GM23338 (cell line): ENCODE results near the gene PROSER2. TPM values are rescaled to one million over a fixed set of nuclear protein-coding genes. Genes with fewer than 3 reads are reported as not detected.

Experiments used
- ATAC-seq: fragments of 200-7000 bp; cut with Tn5 transposase; 3 replicates; pipeline ENCODE4 v1.9.1; 2020
- DNase-seq: peaks from one replicate; pipeline ENCODE4 v3.0.0-alpha.2; 2015; ENCODE audit warnings: low spot score
- H2AFZ ChIP-seq: fragments of 200-600 bp; sonication (generic); 2 replicates; pipeline ENCODE4 v1.8.0; 2016; ENCODE audit warnings: antibody characterized with exemption, mild to moderate bottlenecking, moderate library complexity
- H3F3A ChIP-seq: fragments of 200-600 bp; sonication (generic); replicated peaks from 2 replicates; pipeline ENCODE4 v1.8.0; 2017; ENCODE audit warnings: antibody characterized with exemption, mixed run types, low read depth
- H3K27ac ChIP-seq: fragments of 200-600 bp; sonication (generic); 2 replicates; pipeline ENCODE4 v1.6.1; 2016; ENCODE audit warnings: low read depth
- H3K27me3 ChIP-seq: fragments of 200-600 bp; sonication (generic); 2 replicates; pipeline ENCODE4 v1.8.0; 2016; ENCODE audit warnings: mild to moderate bottlenecking, mixed run types, moderate library complexity; ENCODE audit not compliant: insufficient read depth
- H3K36me3 ChIP-seq: fragments of 200-600 bp; sonication (generic); 2 replicates; pipeline ENCODE4 v1.8.0; 2016; ENCODE audit warnings: mild to moderate bottlenecking; ENCODE audit not compliant: insufficient read depth
- H3K4me1 ChIP-seq: fragments of 200-600 bp; sonication (generic); 2 replicates; pipeline ENCODE4 v1.8.0; 2016; ENCODE audit warnings: mild to moderate bottlenecking, moderate library complexity; ENCODE audit not compliant: insufficient read depth
- H3K4me2 ChIP-seq: fragments of 200-600 bp; sonication (generic); 2 replicates; pipeline ENCODE4 v1.7.1; 2017; ENCODE audit warnings: mixed run types
- H3K4me3 ChIP-seq: fragments of 200-600 bp; sonication (generic); 2 replicates; pipeline ENCODE4 v1.6.1; 2016; ENCODE audit warnings: mixed run types
- H3K79me2 ChIP-seq: fragments of 200-600 bp; sonication (generic); replicated peaks from 2 replicates; pipeline ENCODE4 v1.8.0; 2017; ENCODE audit warnings: mild to moderate bottlenecking; ENCODE audit not compliant: insufficient read depth
- H3K9me2 ChIP-seq: fragments of 200-600 bp; sonication (generic); 2 replicates; pipeline ENCODE4 v1.8.0; 2017; ENCODE audit not compliant: insufficient read depth
- H4K20me1 ChIP-seq: fragments of 200-600 bp; sonication (generic); replicated peaks from 2 replicates; pipeline ENCODE4 v1.8.0; 2017; ENCODE audit warnings: mild to moderate bottlenecking; ENCODE audit not compliant: insufficient read depth
- H3K27ac Mint-ChIP-seq: 2 replicates; pipeline ENCODE4 v1.8.0; 2020; ENCODE audit warnings: inconsistent platforms, mild to moderate bottlenecking, moderate library complexity, mixed read lengths
- H3K27me3 Mint-ChIP-seq: 3 replicates; pipeline ENCODE4 v1.8.0; 2022; ENCODE audit warnings: low read depth, mild to moderate bottlenecking, moderate library complexity, mixed read lengths, inconsistent platforms; ENCODE audit not compliant: insufficient read depth, poor library complexity
- H3K36me3 Mint-ChIP-seq: 3 replicates; pipeline ENCODE4 v1.8.0; 2021; ENCODE audit warnings: low read depth, mild to moderate bottlenecking, inconsistent platforms, moderate library complexity, mixed read lengths
- H3K4me1 Mint-ChIP-seq: 3 replicates; pipeline ENCODE4 v1.8.0; 2020; ENCODE audit warnings: mild to moderate bottlenecking, inconsistent platforms, mixed read lengths
- H3K4me3 Mint-ChIP-seq: 3 replicates; pipeline ENCODE4 v1.8.0; 2021; ENCODE audit warnings: moderate library complexity, mild to moderate bottlenecking, inconsistent platforms, mixed read lengths
- H3K9me3 Mint-ChIP-seq: 3 replicates; pipeline ENCODE4 v1.8.0; 2020; ENCODE audit warnings: moderate library complexity, mild to moderate bottlenecking, inconsistent platforms, mixed read lengths
- CREB1 ChIP-seq: fragments of 250-450 bp; sonication (Bioruptor Pico); IDR thresholded peaks from 2 replicates; pipeline ENCODE4 v1.5.0; 2020; ENCODE audit warnings: low read depth, mild to moderate bottlenecking, moderate library complexity
- EZH2phosphoT487 ChIP-seq: fragments of 200-600 bp; sonication (generic); IDR thresholded peaks from one replicate; pipeline ENCODE4 v1.8.1; 2018; ENCODE audit warnings: antibody characterized with exemption; ENCODE audit not compliant: unreplicated experiment
- NANOG ChIP-seq: IDR thresholded peaks from 2 replicates; pipeline ENCODE4 v1.6.1; 2016; ENCODE audit warnings: antibody characterized with exemption, borderline replicate concordance
- ZNF331 ChIP-seq: fragments of 250-450 bp; sonication (Bioruptor Pico); IDR thresholded peaks from 2 replicates; pipeline ENCODE4 v1.5.0; 2020; ENCODE audit warnings: low read depth, mild to moderate bottlenecking, moderate library complexity
- polyA plus RNA-seq: library from polyadenylated mRNA; unstranded; fragments of >200 nt; fragmentation: Nextera tagmentation; extraction: Ambion mirVana; gene quantifications from 2 replicates; pipeline ENCODE4 v1.2.1, GENCODE V29; 2016
- total RNA-seq: library from RNA; depleted of rRNA; stranded (reverse); fragments of >200 nt; shearing (Covaris generic); gene quantifications from 2 replicates; pipeline ENCODE4 v1.2.3, GENCODE V29; 2014
- TF ChIP-seq, protein P1 (sequence below), 2 experiments: fragments of 200-600 bp in 1 of 2; sonication (generic) in 1 of 2; conservative IDR thresholded peaks; 2 replicates each; pipeline versions ENCODE4 v1.5.1 to v1.6.1; 2016 to 2017; ENCODE audit warnings: antibody characterized with exemption in 2 of 2, low read depth in 2 of 2, mild to moderate bottlenecking in 2 of 2, moderate library complexity in 1 of 2
- TF ChIP-seq, protein P2 (sequence below): fragments of 250-450 bp; sonication (Bioruptor Pico); IDR thresholded peaks from 2 replicates; pipeline ENCODE4 v1.5.0; 2020; ENCODE audit warnings: mild to moderate bottlenecking, moderate library complexity

PROSER2 gene
- total and polyA plus RNA-seq, 2 experiments from 2014 or later = 4.2 to 10.8 TPM

DNA sequence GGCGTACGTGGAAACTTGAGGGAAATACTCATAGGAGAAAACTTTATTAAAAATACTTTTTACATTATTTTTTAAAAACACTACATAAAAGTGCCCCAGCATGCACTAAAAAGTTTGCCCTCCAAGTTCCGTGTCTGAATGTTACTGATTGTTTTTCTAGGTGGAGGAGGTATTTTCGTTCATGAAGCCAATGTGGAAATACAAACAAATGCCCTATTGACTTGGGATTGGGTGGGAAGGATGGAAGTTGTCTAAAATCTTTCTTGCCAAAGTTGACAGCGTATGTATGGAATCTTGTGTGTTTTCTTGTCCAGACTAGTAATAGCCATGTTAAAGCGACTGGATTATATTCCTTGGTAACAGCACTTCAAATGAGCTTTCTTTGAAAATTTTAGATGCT lies 1.2 kb downstream of the PROSER2 start:
- peaks cover 6% of the 10 kb centered on the region; the same call in 1 of the 2 replicates for H3F3A ChIP-seq
- no peak overlapping the region for H2AFZ ChIP-seq
- no peaks in the 10 kb centered on the region; the same call in 1 of the 2 replicates for H4K20me1 ChIP-seq
- ATAC-seq (no peak), DNase-seq (no peak)
- peak overlapping the region; percentile 90 for H3K4me3 ChIP-seq
- peak overlapping the region; percentile 85 for H3K4me3 Mint-ChIP-seq
- TF ChIP-seq, protein P1, sequence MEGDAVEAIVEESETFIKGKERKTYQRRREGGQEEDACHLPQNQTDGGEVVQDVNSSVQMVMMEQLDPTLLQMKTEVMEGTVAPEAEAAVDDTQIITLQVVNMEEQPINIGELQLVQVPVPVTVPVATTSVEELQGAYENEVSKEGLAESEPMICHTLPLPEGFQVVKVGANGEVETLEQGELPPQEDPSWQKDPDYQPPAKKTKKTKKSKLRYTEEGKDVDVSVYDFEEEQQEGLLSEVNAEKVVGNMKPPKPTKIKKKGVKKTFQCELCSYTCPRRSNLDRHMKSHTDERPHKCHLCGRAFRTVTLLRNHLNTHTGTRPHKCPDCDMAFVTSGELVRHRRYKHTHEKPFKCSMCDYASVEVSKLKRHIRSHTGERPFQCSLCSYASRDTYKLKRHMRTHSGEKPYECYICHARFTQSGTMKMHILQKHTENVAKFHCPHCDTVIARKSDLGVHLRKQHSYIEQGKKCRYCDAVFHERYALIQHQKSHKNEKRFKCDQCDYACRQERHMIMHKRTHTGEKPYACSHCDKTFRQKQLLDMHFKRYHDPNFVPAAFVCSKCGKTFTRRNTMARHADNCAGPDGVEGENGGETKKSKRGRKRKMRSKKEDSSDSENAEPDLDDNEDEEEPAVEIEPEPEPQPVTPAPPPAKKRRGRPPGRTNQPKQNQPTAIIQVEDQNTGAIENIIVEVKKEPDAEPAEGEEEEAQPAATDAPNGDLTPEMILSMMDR (conservative IDR thresholded peaks at IDR 0.05; ENCODE audit: low read depth in 2 of 2) = no peak
- TF ChIP-seq EZH2phosphoT487 (no peak), ZNF331 (no peak), NANOG (no peak), CREB1 (CRISPR knock-in tag) (no peak)
- TF ChIP-seq, protein P2, sequence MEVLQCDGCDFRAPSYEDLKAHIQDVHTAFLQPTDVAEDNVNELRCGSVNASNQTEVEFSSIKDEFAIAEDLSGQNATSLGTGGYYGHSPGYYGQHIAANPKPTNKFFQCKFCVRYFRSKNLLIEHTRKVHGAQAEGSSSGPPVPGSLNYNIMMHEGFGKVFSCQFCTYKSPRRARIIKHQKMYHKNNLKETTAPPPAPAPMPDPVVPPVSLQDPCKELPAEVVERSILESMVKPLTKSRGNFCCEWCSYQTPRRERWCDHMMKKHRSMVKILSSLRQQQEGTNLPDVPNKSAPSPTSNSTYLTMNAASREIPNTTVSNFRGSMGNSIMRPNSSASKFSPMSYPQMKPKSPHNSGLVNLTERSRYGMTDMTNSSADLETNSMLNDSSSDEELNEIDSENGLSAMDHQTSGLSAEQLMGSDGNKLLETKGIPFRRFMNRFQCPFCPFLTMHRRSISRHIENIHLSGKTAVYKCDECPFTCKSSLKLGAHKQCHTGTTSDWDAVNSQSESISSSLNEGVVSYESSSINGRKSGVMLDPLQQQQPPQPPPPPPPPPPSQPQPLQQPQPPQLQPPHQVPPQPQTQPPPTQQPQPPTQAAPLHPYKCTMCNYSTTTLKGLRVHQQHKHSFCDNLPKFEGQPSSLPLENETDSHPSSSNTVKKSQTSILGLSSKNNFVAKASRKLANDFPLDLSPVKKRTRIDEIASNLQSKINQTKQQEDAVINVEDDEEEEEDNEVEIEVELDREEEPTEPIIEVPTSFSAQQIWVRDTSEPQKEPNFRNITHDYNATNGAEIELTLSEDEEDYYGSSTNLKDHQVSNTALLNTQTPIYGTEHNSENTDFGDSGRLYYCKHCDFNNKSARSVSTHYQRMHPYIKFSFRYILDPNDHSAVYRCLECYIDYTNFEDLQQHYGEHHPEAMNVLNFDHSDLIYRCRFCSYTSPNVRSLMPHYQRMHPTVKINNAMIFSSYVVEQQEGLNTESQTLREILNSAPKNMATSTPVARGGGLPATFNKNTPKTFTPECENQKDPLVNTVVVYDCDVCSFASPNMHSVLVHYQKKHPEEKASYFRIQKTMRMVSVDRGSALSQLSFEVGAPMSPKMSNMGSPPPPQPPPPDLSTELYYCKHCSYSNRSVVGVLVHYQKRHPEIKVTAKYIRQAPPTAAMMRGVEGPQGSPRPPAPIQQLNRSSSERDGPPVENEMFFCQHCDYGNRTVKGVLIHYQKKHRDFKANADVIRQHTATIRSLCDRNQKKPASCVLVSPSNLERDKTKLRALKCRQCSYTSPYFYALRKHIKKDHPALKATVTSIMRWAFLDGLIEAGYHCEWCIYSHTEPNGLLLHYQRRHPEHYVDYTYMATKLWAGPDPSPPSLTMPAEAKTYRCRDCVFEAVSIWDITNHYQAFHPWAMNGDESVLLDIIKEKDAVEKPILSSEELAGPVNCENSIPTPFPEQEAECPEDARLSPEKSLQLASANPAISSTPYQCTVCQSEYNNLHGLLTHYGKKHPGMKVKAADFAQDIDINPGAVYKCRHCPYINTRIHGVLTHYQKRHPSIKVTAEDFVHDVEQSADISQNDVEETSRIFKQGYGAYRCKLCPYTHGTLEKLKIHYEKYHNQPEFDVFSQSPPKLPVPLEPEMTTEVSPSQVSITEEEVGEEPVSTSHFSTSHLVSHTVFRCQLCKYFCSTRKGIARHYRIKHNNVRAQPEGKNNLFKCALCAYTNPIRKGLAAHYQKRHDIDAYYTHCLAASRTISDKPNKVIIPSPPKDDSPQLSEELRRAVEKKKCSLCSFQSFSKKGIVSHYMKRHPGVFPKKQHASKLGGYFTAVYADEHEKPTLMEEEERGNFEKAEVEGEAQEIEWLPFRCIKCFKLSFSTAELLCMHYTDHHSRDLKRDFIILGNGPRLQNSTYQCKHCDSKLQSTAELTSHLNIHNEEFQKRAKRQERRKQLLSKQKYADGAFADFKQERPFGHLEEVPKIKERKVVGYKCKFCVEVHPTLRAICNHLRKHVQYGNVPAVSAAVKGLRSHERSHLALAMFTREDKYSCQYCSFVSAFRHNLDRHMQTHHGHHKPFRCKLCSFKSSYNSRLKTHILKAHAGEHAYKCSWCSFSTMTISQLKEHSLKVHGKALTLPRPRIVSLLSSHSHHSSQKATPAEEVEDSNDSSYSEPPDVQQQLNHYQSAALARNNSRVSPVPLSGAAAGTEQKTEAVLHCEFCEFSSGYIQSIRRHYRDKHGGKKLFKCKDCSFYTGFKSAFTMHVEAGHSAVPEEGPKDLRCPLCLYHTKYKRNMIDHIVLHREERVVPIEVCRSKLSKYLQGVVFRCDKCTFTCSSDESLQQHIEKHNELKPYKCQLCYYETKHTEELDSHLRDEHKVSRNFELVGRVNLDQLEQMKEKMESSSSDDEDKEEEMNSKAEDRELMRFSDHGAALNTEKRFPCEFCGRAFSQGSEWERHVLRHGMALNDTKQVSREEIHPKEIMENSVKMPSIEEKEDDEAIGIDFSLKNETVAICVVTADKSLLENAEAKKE (CRISPR knock-in tag) = no peak
- peaks cover 18% of the 10 kb centered on the region for H3K4me1 Mint-ChIP-seq
- peaks cover 15% of the 10 kb centered on the region for H3K27me3 ChIP-seq
- no peak overlapping the region for H3K27ac Mint-ChIP-seq
- no peaks in the 10 kb centered on the region for H3K9me2 ChIP-seq
- H3K79me2 ChIP-seq = peaks cover 12% of the 10 kb centered on the region
- no peak overlapping the region for H3K27ac ChIP-seq
- no peaks in the 10 kb centered on the region for H3K9me3 Mint-ChIP-seq
- peaks cover 8% of the 10 kb centered on the region for H3K27me3 Mint-ChIP-seq
- no peaks in the 10 kb centered on the region for H3K36me3 ChIP-seq
- no peaks in the 10 kb centered on the region; the same call in 2 of the 3 replicates for H3K36me3 Mint-ChIP-seq
- peaks cover 15% of the 10 kb centered on the region for H3K4me1 ChIP-seq
- H3K4me2 ChIP-seq = peak overlapping the region; percentile 96
